Loucy (cell line): ENCODE results near the gene C1orf105.

Experiments used
- H2AFZ ChIP-seq: fragments of 200-600 bp; sonication (generic); 2 replicates; pipeline ENCODE4 v1.6.0; 2016; ENCODE audit warnings: antibody characterized with exemption, mild to moderate bottlenecking, low read length, moderate library complexity
- H3F3A ChIP-seq: fragments of 200-600 bp; 2 replicates; pipeline ENCODE4 v1.6.0; 2016; ENCODE audit warnings: antibody characterized with exemption, low read depth, mild to moderate bottlenecking
- H3K27me3 ChIP-seq: fragments of 200-600 bp; sonication (generic); 2 replicates; pipeline ENCODE4 v1.6.1; 2014; ENCODE audit warnings: low read length, mild to moderate bottlenecking; ENCODE audit not compliant: insufficient read depth, poor library complexity, severe bottlenecking
- H3K36me3 ChIP-seq: fragments of 200-600 bp; sonication (generic); 2 replicates; pipeline ENCODE4 v1.6.1; 2016; ENCODE audit warnings: low read length; ENCODE audit not compliant: insufficient read depth
- H3K4me1 ChIP-seq: fragments of 200-600 bp; sonication (generic); 2 replicates; pipeline ENCODE4 v1.5.1; 2014; ENCODE audit warnings: low read length, mild to moderate bottlenecking; ENCODE audit not compliant: insufficient read depth, poor library complexity, severe bottlenecking
- H3K4me2 ChIP-seq: fragments of 200-600 bp; sonication (generic); 2 replicates; pipeline ENCODE4 v1.6.0; 2014; ENCODE audit warnings: antibody characterized with exemption, low read length, low read depth, mild to moderate bottlenecking; ENCODE audit not compliant: poor library complexity, severe bottlenecking
- H3K4me3 ChIP-seq: fragments of 200-600 bp; sonication (generic); 2 replicates; pipeline ENCODE4 v1.5.1; 2014; ENCODE audit warnings: low read length, mild to moderate bottlenecking, mixed read lengths; ENCODE audit not compliant: poor library complexity, severe bottlenecking
- H3K79me2 ChIP-seq: fragments of 200-600 bp; sonication (generic); 2 replicates; pipeline ENCODE4 v1.6.1; 2014; ENCODE audit warnings: low read length; ENCODE audit not compliant: insufficient read depth
- H3K9ac ChIP-seq: fragments of 200-600 bp; sonication (generic); 2 replicates; pipeline ENCODE4 v1.6.0; 2014; ENCODE audit warnings: mild to moderate bottlenecking, low read depth, low read length, moderate library complexity; ENCODE audit not compliant: poor library complexity, severe bottlenecking
- H3K9me2 ChIP-seq: fragments of 200-600 bp; sonication (generic); replicated peaks from 2 replicates; pipeline ENCODE4 v1.6.1; 2016; ENCODE audit warnings: low read depth, low read length, mixed read lengths
- H3K9me3 ChIP-seq: fragments of 200-600 bp; sonication (generic); 2 replicates; pipeline ENCODE4 v1.6.1; 2014; ENCODE audit warnings: mild to moderate bottlenecking, antibody characterized with exemption, low read length, low read depth; ENCODE audit not compliant: insufficient read depth
- H4K20me1 ChIP-seq: fragments of 200-600 bp; sonication (generic); 2 replicates; pipeline ENCODE4 v1.6.0; 2014; ENCODE audit warnings: antibody characterized with exemption, low read length, mild to moderate bottlenecking; ENCODE audit not compliant: insufficient read depth, poor library complexity, severe bottlenecking
- CTCF ChIP-seq: fragments of 200-600 bp; sonication (generic); conservative IDR thresholded peaks from 2 replicates; pipeline ENCODE4 v1.5.1; 2014; ENCODE audit warnings: mild to moderate bottlenecking, antibody characterized with exemption, low read length
- EZH2phosphoT487 ChIP-seq: fragments of 200-600 bp; IDR thresholded peaks from 2 replicates; pipeline ENCODE4 v1.6.1; 2018; ENCODE audit warnings: antibody characterized with exemption, mild to moderate bottlenecking, moderate library complexity, borderline replicate concordance

C1orf105 gene

GRCh38 chr1:172483448-172483847, 63.0 kb downstream of the C1orf105 start:
- Histone ChIP-seq H3K9me3 (no peaks in the 10 kb centered on the region), H3K27me3 (no peaks in the 10 kb centered on the region), H3K4me3 (no peak overlapping the region), H3K4me2 (no peak overlapping the region), H3K9me2 (no peaks in the 10 kb centered on the region), H3K9ac (no peak overlapping the region), H2AFZ (no peak overlapping the region), H3K4me1 (peaks cover 38% of the 10 kb centered on the region), H3K36me3 (no peaks in the 10 kb centered on the region), H3F3A (no peaks in the 10 kb centered on the region), H4K20me1 (no peaks in the 10 kb centered on the region), H3K79me2 (no peaks in the 10 kb centered on the region)
- TF ChIP-seq EZH2phosphoT487 (no peak), CTCF (no peak)

- H3F3A ChIP-seq, result no peaks in the 10 kb centered on the region
- H2AFZ ChIP-seq, result no peak overlapping the region
- no peaks in the 10 kb centered on the region for H3K9me2 ChIP-seq
- no peaks in the 10 kb centered on the region for H3K36me3 ChIP-seq
- H4K20me1 ChIP-seq, result no peaks in the 10 kb centered on the region
- no peak overlapping the region for H3K9ac ChIP-seq
- no peaks in the 10 kb centered on the region for H3K27me3 ChIP-seq
- no peaks in the 10 kb centered on the region for H3K79me2 ChIP-seq
- H3K9me3 ChIP-seq, result no peaks in the 10 kb centered on the region
- TF ChIP-seq CTCF, result no peak
- TF ChIP-seq EZH2phosphoT487, result no peak
- H3K4me1 ChIP-seq, result peaks cover 38% of the 10 kb centered on the region
- no peak overlapping the region for H3K4me2 ChIP-seq
- H3K4me3 ChIP-seq, result no peak overlapping the region
Measured at GRCh38 chr1:172484252-172484651, 63.8 kb downstream of the C1orf105 start.

- Histone ChIP-seq H2AFZ (no peak overlapping the region), H3K9ac (no peak overlapping the region), H3K36me3 (no peaks in the 10 kb centered on the region), H3K4me2 (no peak overlapping the region), H4K20me1 (no peaks in the 10 kb centered on the region), H3K79me2 (no peaks in the 10 kb centered on the region), H3K27me3 (no peaks in the 10 kb centered on the region), H3K4me3 (no peak overlapping the region), H3K9me3 (no peaks in the 10 kb centered on the region), H3K9me2 (no peaks in the 10 kb centered on the region), H3K4me1 (peaks cover 32% of the 10 kb centered on the region), H3F3A (no peaks in the 10 kb centered on the region)
- no peak for TF ChIP-seq EZH2phosphoT487
- TF ChIP-seq CTCF, result no peak
Measured at GRCh38 chr1:172485626-172486025, 65.1 kb downstream of the C1orf105 start.
